ENCODE results near the gene USP11.

DNA sequence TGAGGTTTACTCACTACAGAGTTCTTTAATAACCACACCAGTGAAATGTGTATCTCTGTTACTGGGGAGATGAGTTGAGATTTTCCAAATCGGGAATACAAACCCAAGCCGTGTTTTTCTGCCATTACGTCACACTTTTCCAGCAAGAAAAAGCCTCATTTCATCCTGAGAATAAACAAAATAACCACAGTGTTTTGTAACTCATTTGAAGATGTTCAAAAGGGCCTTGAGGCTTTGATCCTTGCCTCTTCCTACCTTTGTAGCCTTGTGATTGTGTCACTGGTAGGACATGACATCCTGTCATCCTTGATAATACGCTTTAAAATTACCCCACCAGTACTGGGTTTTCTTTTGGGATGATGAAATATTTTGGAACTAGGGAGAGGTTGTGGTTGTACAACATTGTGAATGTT lies 2.9 kb downstream of the USP11 start:
- TF ChIP-seq, protein P1, sequence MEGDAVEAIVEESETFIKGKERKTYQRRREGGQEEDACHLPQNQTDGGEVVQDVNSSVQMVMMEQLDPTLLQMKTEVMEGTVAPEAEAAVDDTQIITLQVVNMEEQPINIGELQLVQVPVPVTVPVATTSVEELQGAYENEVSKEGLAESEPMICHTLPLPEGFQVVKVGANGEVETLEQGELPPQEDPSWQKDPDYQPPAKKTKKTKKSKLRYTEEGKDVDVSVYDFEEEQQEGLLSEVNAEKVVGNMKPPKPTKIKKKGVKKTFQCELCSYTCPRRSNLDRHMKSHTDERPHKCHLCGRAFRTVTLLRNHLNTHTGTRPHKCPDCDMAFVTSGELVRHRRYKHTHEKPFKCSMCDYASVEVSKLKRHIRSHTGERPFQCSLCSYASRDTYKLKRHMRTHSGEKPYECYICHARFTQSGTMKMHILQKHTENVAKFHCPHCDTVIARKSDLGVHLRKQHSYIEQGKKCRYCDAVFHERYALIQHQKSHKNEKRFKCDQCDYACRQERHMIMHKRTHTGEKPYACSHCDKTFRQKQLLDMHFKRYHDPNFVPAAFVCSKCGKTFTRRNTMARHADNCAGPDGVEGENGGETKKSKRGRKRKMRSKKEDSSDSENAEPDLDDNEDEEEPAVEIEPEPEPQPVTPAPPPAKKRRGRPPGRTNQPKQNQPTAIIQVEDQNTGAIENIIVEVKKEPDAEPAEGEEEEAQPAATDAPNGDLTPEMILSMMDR (IDR thresholded peaks at IDR 0.05; ENCODE audit: low read depth, low read length, poor library complexity, severe bottlenecking): no peak
- no peak for TF ChIP-seq EZH2phosphoT487 (IDR thresholded peaks at IDR 0.05; ENCODE audit: borderline replicate concordance, low read length)

Measured in DOHH2 (cell line).